ENCODE measurements around the gene MAP6. TPM values are rescaled to one million over a fixed set of nuclear protein-coding genes. Genes with fewer than 3 reads are reported as not detected.

MAP6 gene
- total RNA-seq, 1 donor from 2014 or later = 8.6 TPM

GRCh38 chr11:75572744-75573143, 96.1 kb downstream of the MAP6 start:
- intact Hi-C loops (cut with micrococcal nuclease) = no loop called here

- intact Hi-C loops (cut with micrococcal nuclease) = no loop called here
Observed at GRCh38 chr11:75571625-75572024, 97.2 kb downstream of the MAP6 start.

- intact Hi-C loops (cut with micrococcal nuclease) = no loop called here
Observed at GRCh38 chr11:75570559-75571139, 98.2 kb downstream of the MAP6 start.

- intact Hi-C loops (cut with micrococcal nuclease) = no loop called here
Observed at GRCh38 chr11:75568616-75569219, 100.1 kb downstream of the MAP6 start.

GRCh38 chr11:75567971-75568370, 100.9 kb downstream of the MAP6 start:
- intact Hi-C loops (cut with micrococcal nuclease) = no loop called here

- intact Hi-C loops (cut with micrococcal nuclease) = no loop called here
Observed at GRCh38 chr11:75566763-75567279, 102.0 kb downstream of the MAP6 start.

GRCh38 chr11:75565916-75566762, 102.7 kb downstream of the MAP6 start:
- intact Hi-C loops (cut with micrococcal nuclease) = no loop called here

- intact Hi-C loops (cut with micrococcal nuclease) = no loop called here
Observed at GRCh38 chr11:75565221-75565814, 103.5 kb downstream of the MAP6 start.

GRCh38 chr11:75563978-75564552, 104.8 kb downstream of the MAP6 start:
- intact Hi-C loops (cut with micrococcal nuclease) = loop anchor here (2.0 kb wide), 2 partner anchors 37 to 105 kb away; partner anchors contain the start of gene MAP6

GRCh38 chr11:75563501-75563977, 105.3 kb downstream of the MAP6 start:
- intact Hi-C loops (cut with micrococcal nuclease) = loop anchor here (2.0 kb wide), 2 partner anchors 37 to 105 kb away; partner anchors contain the start of gene MAP6

- intact Hi-C loops (cut with micrococcal nuclease) = loop anchor here (1.0 to 2.0 kb wide), 4 partner anchors 26 to 164 kb away; partner anchors contain the start of genes MAP6 and RPS3
Observed at GRCh38 chr11:75562836-75563484, 105.9 kb downstream of the MAP6 start.

- intact Hi-C loops (cut with micrococcal nuclease) = loop anchor here (1.0 to 2.0 kb wide), 4 partner anchors 25 to 163 kb away; partner anchors contain the start of genes MAP6 and RPS3
Observed at GRCh38 chr11:75562048-75562835, 106.6 kb downstream of the MAP6 start, which contains the start of gene SERPINH1. SERPINH1 (plus strand) TSS chr11:75562253; CDS start chr11:75566350, 4,097 bp downstream.

- intact Hi-C loops (cut with micrococcal nuclease) = loop anchor here (1.0 to 2.0 kb wide), 4 partner anchors 24 to 162 kb away; partner anchors contain the start of genes MAP6 and RPS3
Observed at GRCh38 chr11:75561426-75562047, 107.3 kb downstream of the MAP6 start.

- intact Hi-C loops (cut with micrococcal nuclease) = no loop called here
Observed at GRCh38 chr11:75560644-75561043, 108.2 kb downstream of the MAP6 start.

GRCh38 chr11:75558939-75559843, 109.6 kb downstream of the MAP6 start:
- intact Hi-C loops (cut with micrococcal nuclease) = no loop called here

GRCh38 chr11:75557666-75558494, 111.0 kb downstream of the MAP6 start:
- intact Hi-C loops (cut with micrococcal nuclease) = no loop called here

GRCh38 chr11:75556275-75556674, 112.6 kb downstream of the MAP6 start:
- intact Hi-C loops (cut with micrococcal nuclease) = no loop called here
